ENCODE results near the gene THEM5.
"Not testable (repeated sequence)": the region's sequence is repeated elsewhere in the genome, so short reads cannot be mapped to it uniquely, and the experiment has no call there.

THEM5 gene

GRCh38 chr1:151853411-151853943 lies at the start of gene THEM5:
Gene THEM5, minus strand, starts transcription at chr1:151853712. Its CDS starts 147 bp downstream, at chr1:151853565.
- DNase-seq (ENCODE audit: low spot score) = peak; percentile 55

GRCh38 chr1:151902858-151903257 lies 49.3 kb upstream of the THEM5 start:
- no peak for DNase-seq (ENCODE audit: low spot score)

- DNase-seq (ENCODE audit: low spot score) = not testable (repeated sequence)
Observed at GRCh38 chr1:151900804-151901203, 47.3 kb upstream of the THEM5 start.

GRCh38 chr1:151898519-151898991 lies 45.0 kb upstream of the THEM5 start:
- no peak for DNase-seq (ENCODE audit: low spot score)

GRCh38 chr1:151897991-151898431 lies 44.5 kb upstream of the THEM5 start:
- DNase-seq (ENCODE audit: low spot score) = no peak

- DNase-seq (ENCODE audit: low spot score) = no peak
Observed at GRCh38 chr1:151893176-151893924, 39.8 kb upstream of the THEM5 start.

GRCh38 chr1:151892190-151892589 lies 38.7 kb upstream of the THEM5 start:
- peak; percentile 81 for DNase-seq (ENCODE audit: low spot score)

GRCh38 chr1:151891512-151891911 lies 38.0 kb upstream of the THEM5 start:
- DNase-seq (ENCODE audit: low spot score) = no peak

GRCh38 chr1:151888972-151889570 lies 35.6 kb upstream of the THEM5 start:
- DNase-seq (ENCODE audit: low spot score) = no peak

- no peak for DNase-seq (ENCODE audit: low spot score)
Observed at GRCh38 chr1:151887028-151887427, 33.5 kb upstream of the THEM5 start.

GRCh38 chr1:151885479-151885878 lies 32.0 kb upstream of the THEM5 start:
- no peak for DNase-seq (ENCODE audit: low spot score)

GRCh38 chr1:151884879-151885278 lies 31.4 kb upstream of the THEM5 start:
- not testable (repeated sequence) for DNase-seq (ENCODE audit: low spot score)

GRCh38 chr1:151884445-151884844 lies 30.9 kb upstream of the THEM5 start:
- DNase-seq (ENCODE audit: low spot score) = not testable (repeated sequence)

- not testable (repeated sequence) for DNase-seq (ENCODE audit: low spot score)
Observed at GRCh38 chr1:151883898-151884297, 30.4 kb upstream of the THEM5 start.

GRCh38 chr1:151882918-151883317 lies 29.4 kb upstream of the THEM5 start:
- DNase-seq (ENCODE audit: low spot score) = not testable (repeated sequence)

GRCh38 chr1:151882466-151882865 lies 29.0 kb upstream of the THEM5 start:
- DNase-seq (ENCODE audit: low spot score) = no peak

- no peak for DNase-seq (ENCODE audit: low spot score)
Observed at GRCh38 chr1:151881479-151881878, 28.0 kb upstream of the THEM5 start.

- no peak for DNase-seq (ENCODE audit: low spot score)
Observed at GRCh38 chr1:151875419-151876097, 22.0 kb upstream of the THEM5 start.

- DNase-seq (ENCODE audit: low spot score) = not testable (repeated sequence)
Observed at GRCh38 chr1:151872776-151873175, 19.3 kb upstream of the THEM5 start.

GRCh38 chr1:151871284-151872030 lies 17.9 kb upstream of the THEM5 start:
- no peak for DNase-seq (ENCODE audit: low spot score)

- DNase-seq (ENCODE audit: low spot score) = no peak
Observed at GRCh38 chr1:151868486-151868885, 15.0 kb upstream of the THEM5 start.
